Naive thymus-derived CD4-positive, alpha-beta T cell (primary cell): ENCODE results near the gene KCNIP4. TPM values are rescaled to one million over a fixed set of nuclear protein-coding genes. Genes with fewer than 3 reads are reported as not detected.

Experiments used
- ATAC-seq: fragments of 150-1000 bp; cut with Tn5 transposase; 2 replicates; pipeline ENCODE4 v1.10.0; 2021; ENCODE audit warnings: mild to moderate bottlenecking, moderate library complexity
- CTCF ChIA-PET: fragments of 350-600 bp; sonication (Branson Sonifier 250); formaldehyde crosslinking; loops from one replicate; lab custom pipeline; 2021; ENCODE audit warnings: antibody characterized with exemption; lab: Charles Lee
- POLR2A ChIA-PET: fragments of 350-600 bp; sonication (Branson Sonifier 250); formaldehyde crosslinking; loops from one replicate; lab custom pipeline; 2021; ENCODE audit warnings: antibody characterized with exemption, inconsistent platforms; lab: Charles Lee
- DNase-seq, 9 donors: peaks; one replicate each; pipeline versions ENCODE4 v3.0.0 to v3.0.0-alpha.2; 2020 to 2022; ENCODE audit warnings: mixed read lengths in 1 of 9
- H3K27ac ChIP-seq: one replicate; pipeline ENCODE4 v1.7.0; 2013; ENCODE audit warnings: mild to moderate bottlenecking, low read depth, low read length, moderate library complexity
- H3K27me3 ChIP-seq, 2 donors: one replicate each; pipeline ENCODE4 v1.7.0; 2013; ENCODE audit warnings: low read length in 2 of 2, mild to moderate bottlenecking in 2 of 2, moderate library complexity in 2 of 2; ENCODE audit not compliant: control insufficient read depth in 2 of 2, insufficient read depth in 2 of 2
- H3K36me3 ChIP-seq, 3 experiments: 1 replicate in 2 of 3; 2 replicates in 1 of 3; pipeline ENCODE4 v1.7.0; 2013; ENCODE audit warnings: low read length in 3 of 3, mild to moderate bottlenecking in 3 of 3, moderate library complexity in 1 of 3; ENCODE audit not compliant: insufficient read depth in 3 of 3, control insufficient read depth in 2 of 3
- H3K4me1 ChIP-seq, 2 donors: one replicate each; pipeline ENCODE4 v1.7.0; 2013; ENCODE audit warnings: low read length in 2 of 2, mild to moderate bottlenecking in 2 of 2, moderate library complexity in 1 of 2; ENCODE audit not compliant: control insufficient read depth in 2 of 2, insufficient read depth in 2 of 2
- H3K4me3 ChIP-seq: 2 replicates; pipeline ENCODE4 v1.7.0; 2013; ENCODE audit warnings: mild to moderate bottlenecking, low read length
- H3K9me3 ChIP-seq, 3 experiments: 1 replicate in 2 of 3; 2 replicates in 1 of 3; pipeline ENCODE4 v1.7.0; 2013; ENCODE audit warnings: low read length in 3 of 3; ENCODE audit not compliant: control insufficient read depth in 2 of 3
- H3K27ac Mint-ChIP-seq, 9 donors: one replicate each; pipeline ENCODE4 v1.8.0; 2020 to 2022; ENCODE audit warnings: mixed read lengths in 9 of 9, mild to moderate bottlenecking in 8 of 9, moderate library complexity in 5 of 9, inconsistent platforms in 2 of 9
- H3K27me3 Mint-ChIP-seq, 5 donors: one replicate each; pipeline ENCODE4 v1.8.0; 2021 to 2022; ENCODE audit warnings: mixed read lengths in 5 of 5, mild to moderate bottlenecking in 1 of 5
- H3K36me3 Mint-ChIP-seq, 5 donors: one replicate each; pipeline ENCODE4 v1.8.0; 2020 to 2022; ENCODE audit warnings: mixed read lengths in 5 of 5, mild to moderate bottlenecking in 3 of 5, inconsistent platforms in 1 of 5
- H3K4me1 Mint-ChIP-seq, 7 donors: one replicate each; pipeline ENCODE4 v1.8.0; 2020 to 2022; ENCODE audit warnings: mixed read lengths in 7 of 7, mild to moderate bottlenecking in 3 of 7, inconsistent platforms in 1 of 7
- H3K4me3 Mint-ChIP-seq, 10 donors: one replicate each; pipeline ENCODE4 v1.8.0; 2020 to 2022; ENCODE audit warnings: mild to moderate bottlenecking in 10 of 10, mixed read lengths in 10 of 10, moderate library complexity in 6 of 10, inconsistent platforms in 2 of 10
- H3K9me3 Mint-ChIP-seq, 11 donors: one replicate each; pipeline ENCODE4 v1.8.0; 2020 to 2022; ENCODE audit warnings: mixed read lengths in 11 of 11, mild to moderate bottlenecking in 4 of 11, inconsistent platforms in 1 of 11, moderate library complexity in 1 of 11
- intact Hi-C, 2 donors: fragments of 100-400 bp; cut with micrococcal nuclease; formaldehyde crosslinking; loops; one replicate each; pipeline ENCODE4 v1.15.1; 2023
- polyA plus RNA-seq, 2 donors: library from polyadenylated mRNA; unstranded; fragments of 300-500 nt; fragmentation: Illumina TruSeq; gene quantifications; one replicate each; pipeline ENCODE4 v1.2.3, GENCODE V29; 2021
- total RNA-seq, 6 experiments: library from RNA in 5 of 6; stranded (reverse) in 5 of 6; gene quantifications; 1 replicate in 5 of 6; 2 replicates in 1 of 6; pipeline ENCODE4 v1.2.3 and lab custom pipeline; 2021 to 2026

Gene KCNIP4
- total and polyA plus RNA-seq, 7 experiments from 2014 or later, result 0.29 TPM; not detected in 6

- Histone ChIP-seq H3K9me3 (no peaks in the 10 kb centered on the region), H3K4me1 (no peaks in the 10 kb centered on the region), H3K27ac (no peak overlapping the region), H3K4me3 (no peak overlapping the region), H3K36me3 (no peaks in the 10 kb centered on the region), H3K27me3 (no peaks in the 10 kb centered on the region)
- ChIA-PET POLR2A (no interaction called here), CTCF (interaction anchor here (1.2 kb wide), 1 partner anchor 18 kb away, joined by 3 read pairs; no protein-coding TSS in a partner anchor)
- peaks cover 0 to 3% (median 0%) of the 10 kb centered on the region in 5 donors for H3K27me3 Mint-ChIP-seq
- intact Hi-C loops, result no loop called here
- peaks cover 0 to 8% (median 0%) of the 10 kb centered on the region in 11 donors for H3K9me3 Mint-ChIP-seq
- H3K36me3 Mint-ChIP-seq, result no peaks in the 10 kb centered on the region
- no peaks in the 10 kb centered on the region for H3K4me1 Mint-ChIP-seq
- H3K27ac Mint-ChIP-seq, result no peak overlapping the region
- H3K4me3 Mint-ChIP-seq, result no peak overlapping the region
- ATAC-seq (no peak), DNase-seq (no peak)
Observed at GRCh38 chr4:21514022-21514694, 434.4 kb downstream of the KCNIP4 start.

- Histone ChIP-seq H3K27ac (no peak overlapping the region), H3K4me1 (no peaks in the 10 kb centered on the region), H3K27me3 (no peaks in the 10 kb centered on the region), H3K9me3 (no peaks in the 10 kb centered on the region), H3K36me3 (no peaks in the 10 kb centered on the region), H3K4me3 (no peak overlapping the region)
- Mint-ChIP-seq H3K4me1 (no peaks in the 10 kb centered on the region), H3K9me3 (peaks cover 0 to 3% (median 0%) of the 10 kb centered on the region in 11 donors), H3K4me3 (no peak overlapping the region), H3K27ac (no peak overlapping the region), H3K27me3 (peaks cover 0 to 3% (median 0%) of the 10 kb centered on the region in 5 donors), H3K36me3 (no peaks in the 10 kb centered on the region)
- ChIA-PET POLR2A (no interaction called here), CTCF (no interaction called here)
- ATAC-seq, result no peak
- intact Hi-C loops, result no loop called here
- no peak for DNase-seq
Observed at GRCh38 chr4:21512353-21512752, 436.2 kb downstream of the KCNIP4 start.

GRCh38 chr4:21507439-21507838 is 441.1 kb downstream of the KCNIP4 start:
- ATAC-seq (no peak), DNase-seq (no peak)
- H3K9me3 ChIP-seq, result no peaks in the 10 kb centered on the region
- H3K4me1 ChIP-seq, result no peaks in the 10 kb centered on the region
- POLR2A ChIA-PET, result no interaction called here
- no peaks in the 10 kb centered on the region for H3K27me3 ChIP-seq
- Mint-ChIP-seq H3K27me3 (peaks cover 0 to 4% (median 0%) of the 10 kb centered on the region in 5 donors), H3K9me3 (peaks cover 0 to 3% (median 0%) of the 10 kb centered on the region in 11 donors), H3K36me3 (no peaks in the 10 kb centered on the region), H3K4me3 (no peak overlapping the region), H3K27ac (no peak overlapping the region), H3K4me1 (no peaks in the 10 kb centered on the region)
- CTCF ChIA-PET, result no interaction called here
- H3K27ac ChIP-seq, result no peak overlapping the region
- no peaks in the 10 kb centered on the region for H3K36me3 ChIP-seq
- H3K4me3 ChIP-seq, result no peak overlapping the region
- intact Hi-C loops, result no loop called here

- Mint-ChIP-seq H3K4me1 (no peaks in the 10 kb centered on the region), H3K4me3 (no peak overlapping the region), H3K27me3 (no peaks in the 10 kb centered on the region), H3K27ac (no peak overlapping the region), H3K9me3 (peaks cover 0 to 11% (median 4%) of the 10 kb centered on the region in 11 donors), H3K36me3 (no peaks in the 10 kb centered on the region)
- no peaks in the 10 kb centered on the region for H3K27me3 ChIP-seq
- no peaks in the 10 kb centered on the region for H3K36me3 ChIP-seq
- ChIA-PET CTCF (no interaction called here), POLR2A (no interaction called here)
- H3K27ac ChIP-seq, result no peak overlapping the region
- H3K4me3 ChIP-seq, result no peak overlapping the region
- intact Hi-C loops, result no loop called here
- ATAC-seq (no peak), DNase-seq (no peak)
- no peaks in the 10 kb centered on the region for H3K4me1 ChIP-seq
- H3K9me3 ChIP-seq, result no peaks in the 10 kb centered on the region
Observed at GRCh38 chr4:21490682-21491081, 457.9 kb downstream of the KCNIP4 start.

- Histone ChIP-seq H3K4me1 (no peaks in the 10 kb centered on the region), H3K9me3 (no peaks in the 10 kb centered on the region), H3K4me3 (no peak overlapping the region), H3K27ac (no peak overlapping the region), H3K27me3 (no peaks in the 10 kb centered on the region), H3K36me3 (no peaks in the 10 kb centered on the region)
- peaks cover 0 to 3% (median 0%) of the 10 kb centered on the region in 5 donors for H3K27me3 Mint-ChIP-seq
- no peaks in the 10 kb centered on the region for H3K36me3 Mint-ChIP-seq
- no peak overlapping the region for H3K4me3 Mint-ChIP-seq
- ChIA-PET CTCF (no interaction called here), POLR2A (no interaction called here)
- no peak for DNase-seq
- no peak overlapping the region for H3K27ac Mint-ChIP-seq
- intact Hi-C loops, result no loop called here
- ATAC-seq, result no peak
- peaks cover 0 to 8% (median 2%) of the 10 kb centered on the region in 11 donors for H3K9me3 Mint-ChIP-seq
- H3K4me1 Mint-ChIP-seq, result no peaks in the 10 kb centered on the region
Observed at GRCh38 chr4:21476757-21477156, 471.8 kb downstream of the KCNIP4 start.

GRCh38 chr4:21474195-21474594 is 474.4 kb downstream of the KCNIP4 start:
- no peak overlapping the region for H3K27ac ChIP-seq
- ChIA-PET CTCF (no interaction called here), POLR2A (no interaction called here)
- no peaks in the 10 kb centered on the region for H3K36me3 Mint-ChIP-seq
- H3K27me3 Mint-ChIP-seq, result peaks cover 0 to 3% (median 0%) of the 10 kb centered on the region in 5 donors
- no peaks in the 10 kb centered on the region for H3K4me1 ChIP-seq
- peaks cover 0 to 7% (median 4%) of the 10 kb centered on the region in 11 donors for H3K9me3 Mint-ChIP-seq
- no peaks in the 10 kb centered on the region for H3K36me3 ChIP-seq
- ATAC-seq (no peak), DNase-seq (no peak)
- intact Hi-C loops, result no loop called here
- H3K27me3 ChIP-seq, result no peaks in the 10 kb centered on the region
- H3K4me1 Mint-ChIP-seq, result no peaks in the 10 kb centered on the region
- no peak overlapping the region for H3K4me3 Mint-ChIP-seq
- H3K4me3 ChIP-seq, result no peak overlapping the region
- H3K9me3 ChIP-seq, result no peaks in the 10 kb centered on the region
- no peak overlapping the region for H3K27ac Mint-ChIP-seq

GRCh38 chr4:21470535-21470934 is 478.0 kb downstream of the KCNIP4 start:
- no peaks in the 10 kb centered on the region for H3K4me1 Mint-ChIP-seq
- H3K4me3 ChIP-seq, result no peak overlapping the region
- H3K9me3 Mint-ChIP-seq, result peaks cover 0 to 16% (median 4%) of the 10 kb centered on the region in 11 donors
- no peak overlapping the region for H3K27ac Mint-ChIP-seq
- H3K36me3 Mint-ChIP-seq, result no peaks in the 10 kb centered on the region
- H3K4me3 Mint-ChIP-seq, result no peak overlapping the region
- DNase-seq (no peak), ATAC-seq (no peak)
- POLR2A ChIA-PET, result no interaction called here
- H3K36me3 ChIP-seq, result no peaks in the 10 kb centered on the region
- peaks cover 0 to 4% (median 0%) of the 10 kb centered on the region in 5 donors for H3K27me3 Mint-ChIP-seq
- intact Hi-C loops, result no loop called here
- no peaks in the 10 kb centered on the region for H3K27me3 ChIP-seq
- H3K27ac ChIP-seq, result no peak overlapping the region
- no peaks in the 10 kb centered on the region for H3K4me1 ChIP-seq
- CTCF ChIA-PET, result no interaction called here
- H3K9me3 ChIP-seq, result no peaks in the 10 kb centered on the region
